Eye (tissue), 1 donor: ENCODE data around the gene KCNJ15.
"Not testable (repeated sequence)": the region's sequence is repeated elsewhere in the genome, so short reads cannot be mapped to it uniquely, and the experiment has no call there.

Source experiments
- DNase-seq: peaks from one replicate; pipeline ENCODE4 v3.0.0-alpha.2; 2015

The KCNJ15 gene

DNA sequence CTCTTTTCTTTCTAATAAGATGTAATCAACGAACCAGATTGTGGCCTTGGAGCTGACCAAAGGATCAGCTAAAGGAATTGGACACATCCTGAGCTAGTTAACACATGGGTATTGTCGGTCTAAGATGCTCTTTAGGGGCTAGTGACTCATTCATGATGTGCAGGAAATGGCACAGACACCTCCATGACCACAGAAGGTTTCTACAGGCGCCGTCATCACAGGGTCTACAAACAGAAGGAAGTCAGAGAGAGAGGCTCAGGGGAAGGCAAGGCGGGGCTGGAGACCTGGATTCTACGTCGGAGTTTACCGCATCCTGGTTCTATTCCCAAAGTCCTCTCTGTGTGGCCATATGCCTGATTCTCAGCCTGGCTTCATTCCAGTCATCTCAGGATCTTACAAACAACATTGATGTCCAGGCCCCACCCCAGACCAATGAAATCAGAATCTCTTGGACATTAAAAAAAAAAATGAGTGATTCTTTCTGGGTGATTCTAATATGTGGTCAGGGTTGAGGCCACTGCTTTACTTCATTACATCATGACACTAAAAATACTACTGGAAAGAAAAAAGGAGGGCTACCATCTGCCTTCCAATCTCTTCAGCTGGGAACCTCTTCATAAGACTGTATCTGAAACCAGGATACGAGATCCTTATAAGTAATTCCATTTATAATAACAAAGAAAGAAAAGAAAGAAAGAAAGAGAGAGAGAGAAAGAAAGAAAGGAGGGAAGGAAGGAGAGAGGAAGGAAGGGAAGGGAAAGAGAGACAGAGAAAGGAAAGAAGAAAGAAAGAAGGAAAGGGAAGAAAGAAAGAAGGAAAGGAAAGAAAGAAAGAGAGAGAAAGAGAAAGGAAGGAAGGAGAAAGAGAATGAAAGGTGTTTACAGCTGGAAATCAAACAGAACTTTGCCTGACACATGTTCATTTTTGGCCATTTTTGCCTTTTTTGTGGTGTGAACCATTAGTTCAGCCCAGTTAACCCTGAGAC, 11.6 kb upstream of the KCNJ15 start:
- DNase-seq = no peak

DNA sequence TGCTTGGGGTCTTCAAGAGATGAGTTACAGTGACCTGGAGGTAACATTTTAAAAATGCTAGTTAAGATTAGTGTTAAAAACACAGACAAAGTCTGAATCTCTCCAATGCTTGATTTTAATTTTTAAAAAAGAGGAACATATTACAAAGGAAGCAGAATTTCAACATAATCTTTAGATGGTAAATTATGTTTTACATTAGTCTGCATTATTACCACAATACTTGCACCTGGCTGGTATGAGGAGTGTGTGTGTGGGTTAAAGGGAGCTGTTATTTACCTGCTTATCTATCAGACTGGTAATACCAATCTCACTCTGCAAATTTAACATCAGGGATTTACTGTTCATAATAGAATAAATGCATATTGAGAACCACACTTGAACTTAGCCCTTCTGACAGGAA, 10.3 kb upstream of the KCNJ15 start:
- no peak for DNase-seq

DNA sequence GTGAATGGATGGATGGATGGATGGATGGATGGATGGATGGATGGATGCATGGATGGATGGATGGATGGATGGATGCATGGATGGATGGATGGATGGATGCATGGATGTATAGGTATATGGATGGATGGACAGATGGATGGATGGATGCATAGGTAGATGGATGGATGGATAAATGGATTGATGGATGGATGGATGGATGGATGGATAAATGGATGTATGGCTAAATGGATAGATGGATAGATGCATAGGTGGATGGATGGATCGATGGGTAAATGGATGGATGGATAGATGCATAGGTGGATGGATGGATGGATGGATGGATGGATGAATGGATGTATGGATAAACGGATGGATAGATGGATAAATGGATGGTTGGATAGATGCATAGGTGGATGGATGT, 9.7 kb upstream of the KCNJ15 start:
- not testable (repeated sequence) for DNase-seq

DNA sequence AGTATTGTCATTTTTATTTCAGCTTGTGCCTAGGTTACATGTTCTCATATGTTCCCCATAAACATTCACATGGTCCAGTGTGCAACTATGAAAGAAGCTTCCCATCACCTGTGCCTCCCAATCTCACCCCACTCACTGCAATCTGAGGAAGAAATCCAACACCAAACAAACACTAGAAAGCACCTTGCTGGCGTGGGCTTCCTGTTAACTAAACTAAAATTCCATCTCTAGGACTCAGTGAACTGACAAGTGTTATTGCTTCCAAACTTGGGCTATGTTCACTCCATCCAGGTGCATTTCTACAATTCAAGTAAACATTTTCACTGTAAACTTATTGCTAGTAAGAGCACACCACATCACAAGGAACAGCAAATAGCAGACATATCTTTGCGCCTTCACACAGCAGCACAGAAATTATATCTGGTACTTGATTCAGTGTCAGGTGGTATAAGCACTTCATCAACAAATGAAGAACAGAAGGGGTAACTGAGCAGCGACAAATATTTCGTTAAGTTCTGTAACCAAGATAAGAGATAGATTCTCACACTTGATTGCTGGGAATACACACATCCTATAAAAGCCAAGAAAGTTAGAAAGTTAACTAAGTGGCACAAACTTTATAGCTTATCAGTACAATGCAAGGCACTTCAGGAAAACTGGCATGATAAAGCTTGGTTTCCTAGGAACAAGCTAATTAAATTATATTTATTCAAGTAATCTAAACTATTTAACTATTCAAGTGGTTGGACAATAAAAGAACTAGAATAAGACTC, 8.9 kb upstream of the KCNJ15 start:
- no peak for DNase-seq

DNA sequence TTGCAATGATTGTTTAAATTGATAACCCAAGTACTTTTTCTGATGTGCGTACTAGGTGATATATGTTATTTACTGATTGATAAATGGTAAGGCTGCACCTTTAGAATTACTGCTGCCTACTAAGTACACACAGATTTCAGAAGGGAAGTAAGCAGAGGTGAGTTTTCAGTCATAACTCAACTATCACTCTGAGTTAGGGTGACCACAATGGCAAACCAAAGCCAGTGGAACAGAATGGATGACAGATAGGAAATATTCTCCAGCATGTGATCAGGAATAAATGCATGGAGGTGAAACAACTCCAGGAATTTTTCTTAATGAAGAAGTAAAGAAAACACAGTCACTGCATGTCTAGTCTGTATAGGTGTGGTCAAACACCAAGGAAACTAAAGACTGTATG, 7.5 kb upstream of the KCNJ15 start:
- DNase-seq = no peak

DNA sequence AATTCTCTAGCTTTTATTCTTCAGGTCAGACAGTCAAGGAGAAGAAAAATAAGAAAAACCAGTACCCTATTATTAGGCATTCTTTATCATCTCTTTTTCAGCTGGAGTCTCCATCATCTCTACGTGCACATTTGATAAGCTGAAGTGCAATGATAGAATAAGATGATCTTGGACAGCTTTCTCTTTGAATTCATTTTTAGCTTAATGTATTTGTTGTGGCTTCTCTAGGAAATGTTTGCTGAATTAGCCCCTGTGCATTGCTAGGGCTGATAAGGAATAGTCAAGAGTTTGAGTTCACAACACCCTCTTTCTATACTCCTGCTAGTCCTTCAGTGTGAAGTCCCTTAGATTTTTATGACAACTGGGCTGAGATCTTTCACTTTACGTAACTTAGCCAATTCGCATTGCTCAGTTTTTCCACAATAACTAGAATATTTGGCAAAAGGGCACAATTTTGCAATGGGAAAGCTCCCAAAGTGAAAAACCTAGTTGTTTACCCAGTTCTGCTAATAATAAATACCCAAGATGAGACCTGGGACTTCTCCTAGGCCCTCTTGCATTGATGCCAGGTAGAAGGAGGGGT, 7.0 kb upstream of the KCNJ15 start:
- DNase-seq = no peak

DNA sequence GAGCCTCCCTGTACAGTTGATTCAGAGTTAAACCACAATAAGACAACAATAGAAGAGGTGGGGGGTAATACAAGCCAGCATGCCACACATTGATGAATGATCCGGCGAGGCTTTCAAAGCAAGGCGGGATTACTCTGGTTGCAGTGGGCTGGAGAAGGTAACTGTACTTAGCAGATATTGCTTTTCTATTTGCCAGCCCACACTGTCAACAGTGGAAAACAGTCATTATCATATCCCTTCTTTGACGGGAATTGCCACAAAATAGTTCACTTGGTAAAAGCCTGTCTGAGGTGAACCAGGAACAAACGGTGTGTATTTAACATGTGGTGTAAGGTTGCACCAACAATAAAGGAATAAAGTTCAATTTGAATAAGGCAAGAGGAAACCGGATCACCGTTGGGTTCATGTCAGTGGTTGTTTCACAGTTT, 5.8 kb upstream of the KCNJ15 start:
- no peak for DNase-seq

DNA sequence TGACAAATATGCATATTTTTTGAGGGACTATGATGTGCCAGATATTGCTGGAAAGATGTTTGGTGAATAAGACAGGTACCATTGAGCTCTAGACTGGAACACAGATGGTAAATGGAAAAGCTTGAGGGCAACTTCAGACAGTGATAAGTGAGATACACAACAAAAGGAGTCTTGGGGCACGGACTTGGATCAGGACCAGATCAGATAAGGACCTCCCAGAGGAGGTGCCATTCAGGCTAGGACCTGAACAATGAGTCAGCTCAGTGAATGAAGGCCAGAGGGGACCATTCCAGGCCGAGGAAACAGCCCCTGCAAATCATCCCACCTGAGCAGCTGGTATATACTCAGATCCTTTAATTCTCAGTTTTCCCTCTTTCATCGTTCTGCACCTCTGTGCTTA, 1.8 kb upstream of the KCNJ15 start:
- DNase-seq = no peak

DNA sequence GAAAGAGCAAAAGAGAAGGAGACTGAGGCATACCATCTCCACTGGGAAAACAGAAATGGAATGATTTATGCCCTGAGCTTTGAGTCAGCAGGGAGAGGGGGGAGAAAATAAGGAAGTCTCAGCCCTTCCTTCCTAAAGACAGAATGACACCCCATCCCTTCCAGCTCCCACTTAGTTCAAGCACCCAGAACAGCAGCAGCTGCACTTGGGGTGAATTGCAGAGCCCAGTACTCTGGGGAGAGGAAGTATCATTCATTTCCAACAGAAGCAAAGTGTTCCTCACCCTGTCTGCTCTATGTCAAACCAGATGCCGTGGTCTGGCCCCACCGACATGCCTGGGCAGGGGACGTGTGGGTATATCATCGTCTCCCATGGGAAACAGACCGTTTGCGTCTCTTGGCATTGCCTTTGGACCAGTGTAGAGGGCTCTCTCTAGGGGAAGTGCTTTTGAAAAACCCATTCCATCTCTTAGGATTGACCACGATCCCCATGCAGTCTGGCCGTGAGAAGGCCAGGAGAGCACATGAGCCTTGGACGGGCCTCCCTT, 1.1 kb upstream of the KCNJ15 start:
- no peak for DNase-seq

DNA sequence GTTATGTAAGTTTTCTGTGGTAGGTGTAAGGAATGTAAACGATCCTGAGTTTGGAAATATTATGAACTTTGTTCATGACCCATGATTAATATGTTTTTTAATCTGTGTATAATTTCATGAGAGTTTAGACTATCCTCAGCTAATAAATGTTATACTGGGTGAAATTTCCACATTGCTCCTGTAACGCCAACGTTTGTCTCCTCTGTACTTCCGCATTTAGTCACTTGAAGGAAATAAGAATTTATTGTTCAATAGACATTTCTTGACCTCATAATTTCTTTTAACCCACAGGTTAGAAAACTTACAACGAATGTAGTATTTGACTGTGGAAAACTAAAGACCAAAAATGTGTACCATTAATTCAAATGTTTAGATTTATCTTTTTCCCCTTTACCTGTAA, 876 bp downstream of the KCNJ15 start:
- DNase-seq = no peak

DNA sequence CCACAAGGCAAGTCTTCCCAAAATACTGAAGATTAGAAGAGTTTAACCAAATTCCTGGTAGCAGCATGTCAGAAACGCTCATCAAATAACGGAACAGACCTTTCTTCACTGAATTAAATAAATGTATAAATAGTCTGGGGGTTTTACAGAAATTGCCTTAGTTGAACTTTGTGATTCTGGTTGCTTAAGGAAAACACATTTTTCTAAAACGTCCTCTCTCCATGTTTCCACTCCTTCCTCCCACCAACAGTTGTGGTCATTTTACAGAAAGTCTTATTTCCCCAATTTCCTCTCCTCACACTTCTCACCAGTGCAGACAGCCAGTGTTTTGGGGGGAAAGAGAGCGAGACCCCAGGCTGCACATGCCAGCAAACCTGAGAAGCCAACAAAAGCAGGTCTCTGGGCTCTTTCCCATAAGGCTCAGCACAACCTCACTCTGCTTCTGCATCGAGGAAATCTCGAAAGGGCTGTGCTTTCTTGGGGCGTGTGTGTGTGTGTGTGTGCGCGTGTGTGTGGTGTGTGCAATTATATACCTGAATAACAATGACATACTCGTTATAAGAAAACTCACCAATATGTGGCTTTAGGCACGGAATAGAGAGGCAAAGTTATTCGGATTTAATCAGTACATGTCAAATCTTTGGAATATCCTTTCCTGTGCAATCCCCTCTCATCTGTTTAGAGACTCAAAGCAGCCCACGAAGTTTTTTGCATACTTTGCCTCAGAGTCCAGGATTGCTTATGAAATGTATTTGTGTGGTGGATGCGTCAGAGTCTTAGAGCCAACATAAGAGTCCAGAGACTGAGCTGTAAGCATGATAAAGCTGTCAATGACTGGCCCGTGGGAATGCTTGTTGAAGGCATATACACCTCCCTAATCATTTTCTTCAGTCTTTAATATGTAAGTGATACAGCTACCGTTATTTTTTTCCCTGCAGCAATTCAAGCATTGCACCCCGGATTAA, 2.0 kb downstream of the KCNJ15 start:
- DNase-seq = no peak

DNA sequence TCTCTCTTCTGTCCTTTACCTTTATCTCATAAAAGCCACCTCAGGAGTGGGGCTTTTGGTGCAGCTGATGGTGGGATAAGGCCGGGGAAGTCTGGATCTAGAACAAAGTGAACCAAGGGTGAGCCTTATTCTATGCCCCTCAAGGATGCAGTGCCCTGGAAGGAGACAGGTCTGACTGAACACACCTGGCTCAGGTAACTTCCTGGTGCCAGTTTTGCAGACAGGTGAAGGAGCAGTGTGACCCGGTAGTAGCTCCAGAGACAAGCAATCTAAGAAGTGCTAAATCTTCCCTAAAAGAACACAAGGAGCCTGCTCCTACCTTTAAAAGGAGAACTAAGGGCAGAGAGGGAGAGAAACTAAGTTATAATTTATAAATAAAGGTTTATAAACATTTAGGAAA, 2.9 kb downstream of the KCNJ15 start:
- no peak for DNase-seq

DNA sequence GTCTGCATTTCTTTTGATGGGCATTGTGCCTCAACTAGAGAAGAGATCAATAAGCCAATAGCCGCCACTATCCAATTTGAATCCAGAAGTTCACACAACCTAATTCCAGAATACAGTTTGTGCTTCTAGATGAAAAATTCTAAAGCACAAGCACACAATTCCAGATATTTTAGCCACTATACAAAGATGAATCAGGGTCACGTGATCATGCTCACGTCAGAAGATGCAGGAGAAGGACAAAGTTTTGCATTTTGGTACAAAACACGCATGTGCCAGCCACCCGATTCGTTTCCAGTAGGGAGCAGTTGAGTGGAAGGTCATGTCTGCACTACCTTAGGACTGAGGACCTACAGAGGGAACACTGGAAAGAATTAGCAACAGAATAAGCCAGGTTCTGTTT, 3.6 kb downstream of the KCNJ15 start:
- no peak for DNase-seq

DNA sequence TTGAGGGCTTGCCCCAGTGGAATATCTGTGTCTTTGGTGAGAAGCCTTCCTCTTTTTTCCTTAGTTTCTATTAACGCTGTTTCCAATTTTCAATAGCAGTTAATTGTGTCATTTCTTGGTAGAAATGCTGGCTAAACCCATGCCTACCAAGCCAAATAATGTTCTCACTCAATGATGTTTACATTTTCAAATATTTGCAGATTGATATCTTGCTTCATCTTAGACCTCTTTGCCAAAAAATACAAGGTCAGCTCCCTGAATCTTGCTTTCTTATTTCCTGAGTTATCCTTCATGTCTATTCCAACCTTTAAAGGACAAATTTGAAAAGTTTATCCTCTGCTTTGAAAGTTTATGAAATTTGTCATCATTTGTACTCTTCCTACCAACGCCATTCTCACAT, 5.1 kb downstream of the KCNJ15 start:
- no peak for DNase-seq

DNA sequence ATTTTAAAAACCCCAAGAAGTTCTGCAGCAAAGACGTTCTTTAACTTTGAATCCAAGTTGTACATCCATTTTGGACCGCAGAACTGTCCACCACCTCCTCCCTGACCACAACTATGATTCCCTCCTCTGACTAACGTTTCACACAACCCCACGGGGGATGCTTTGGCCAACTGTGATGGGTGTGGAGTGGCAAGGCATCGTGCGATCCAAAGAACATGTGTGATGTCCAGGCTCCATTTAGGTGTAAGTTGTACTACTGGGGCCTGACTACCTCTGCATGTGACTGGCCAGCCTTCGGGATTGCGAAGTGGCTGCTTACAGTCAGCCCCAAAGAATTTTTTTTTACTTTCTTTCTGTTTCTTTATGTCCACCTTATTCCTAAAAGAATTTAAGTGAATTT, 6.7 kb downstream of the KCNJ15 start:
- DNase-seq = no peak

DNA sequence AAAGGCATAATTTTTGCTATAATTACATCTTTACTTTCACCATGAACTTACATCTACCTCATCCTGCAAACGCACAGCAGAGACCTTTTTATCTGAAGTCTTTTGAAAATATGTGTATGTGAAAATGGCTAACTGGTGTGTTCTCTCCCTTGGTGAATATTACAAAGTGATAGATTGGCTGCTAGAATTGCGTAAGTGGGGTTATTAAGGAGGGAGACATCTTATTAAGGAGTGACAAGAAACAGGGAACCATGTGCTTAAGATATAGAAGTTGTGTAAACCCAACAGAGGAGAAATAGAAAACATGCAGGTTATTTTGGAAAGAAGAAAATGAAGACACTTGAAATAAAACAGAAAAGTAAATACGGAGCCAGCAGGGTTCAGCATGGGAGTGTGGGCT, 7.8 kb downstream of the KCNJ15 start:
- no peak for DNase-seq

DNA sequence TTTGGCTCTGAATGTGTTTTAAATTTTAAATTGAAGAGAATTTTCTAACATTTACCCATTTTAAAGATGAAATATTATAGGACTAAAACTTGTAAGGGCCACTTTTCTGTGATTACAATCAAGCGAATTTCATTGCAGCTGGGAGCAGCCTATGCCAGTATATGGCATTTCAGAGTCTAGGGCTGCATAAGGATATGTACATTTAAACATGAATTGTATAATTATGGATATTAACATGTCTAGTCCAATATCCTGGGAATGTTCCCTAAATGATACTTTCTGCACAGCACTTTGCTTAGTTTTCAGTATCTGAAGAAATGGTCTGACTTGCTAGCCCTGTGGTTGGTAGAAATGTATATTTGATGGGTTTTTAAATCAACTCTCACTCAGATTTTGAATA, 8.4 kb downstream of the KCNJ15 start:
- no peak for DNase-seq

DNA sequence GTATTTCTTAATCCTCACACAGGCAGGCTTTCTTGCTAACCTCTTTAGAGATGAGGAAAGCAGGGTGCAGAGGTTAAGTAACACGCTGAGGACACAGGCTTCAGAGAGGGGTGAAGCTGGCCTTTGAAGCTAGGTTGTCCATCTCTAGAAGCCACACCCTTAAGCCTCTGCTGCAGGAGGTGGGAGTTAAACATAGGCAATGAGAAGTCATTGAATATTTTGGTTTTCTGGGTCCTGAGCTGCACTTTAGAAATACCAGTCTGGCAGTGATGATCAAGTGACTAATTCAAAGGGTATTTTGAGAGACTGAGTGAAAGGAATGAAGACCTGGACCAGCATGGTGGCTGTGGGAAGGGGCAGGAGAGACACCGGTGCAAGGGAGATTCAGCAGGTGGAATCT, 9.9 kb downstream of the KCNJ15 start:
- DNase-seq = no peak

DNA sequence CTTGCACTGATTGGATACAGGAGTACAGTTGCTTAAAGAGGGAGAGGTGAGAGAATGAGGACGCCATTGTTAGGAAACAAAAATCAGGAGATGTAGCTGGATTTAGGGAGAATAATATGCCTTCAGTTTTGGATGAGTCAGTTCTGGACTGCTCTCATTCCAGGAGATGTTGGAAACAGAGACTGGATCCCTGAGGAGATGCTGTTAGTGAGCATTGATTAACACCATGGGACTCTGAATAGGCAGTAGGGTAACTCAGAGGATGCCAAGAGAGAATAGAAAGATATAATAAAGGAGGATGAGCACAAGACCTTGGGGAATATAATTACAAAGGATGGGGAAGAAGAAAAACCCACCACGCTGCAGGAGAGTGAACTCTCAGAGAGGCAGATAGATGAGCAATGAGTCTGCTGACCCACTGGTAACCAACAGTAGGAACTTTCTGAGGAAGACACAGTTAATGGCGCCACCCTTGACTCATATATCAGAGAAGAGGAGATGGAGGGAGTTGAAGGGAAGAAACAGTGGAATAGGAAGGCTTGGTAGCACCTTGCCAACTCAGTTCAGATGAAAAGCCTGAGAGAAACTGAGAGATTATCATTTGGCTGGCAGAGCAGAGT, 10.5 kb downstream of the KCNJ15 start:
- DNase-seq = no peak

DNA sequence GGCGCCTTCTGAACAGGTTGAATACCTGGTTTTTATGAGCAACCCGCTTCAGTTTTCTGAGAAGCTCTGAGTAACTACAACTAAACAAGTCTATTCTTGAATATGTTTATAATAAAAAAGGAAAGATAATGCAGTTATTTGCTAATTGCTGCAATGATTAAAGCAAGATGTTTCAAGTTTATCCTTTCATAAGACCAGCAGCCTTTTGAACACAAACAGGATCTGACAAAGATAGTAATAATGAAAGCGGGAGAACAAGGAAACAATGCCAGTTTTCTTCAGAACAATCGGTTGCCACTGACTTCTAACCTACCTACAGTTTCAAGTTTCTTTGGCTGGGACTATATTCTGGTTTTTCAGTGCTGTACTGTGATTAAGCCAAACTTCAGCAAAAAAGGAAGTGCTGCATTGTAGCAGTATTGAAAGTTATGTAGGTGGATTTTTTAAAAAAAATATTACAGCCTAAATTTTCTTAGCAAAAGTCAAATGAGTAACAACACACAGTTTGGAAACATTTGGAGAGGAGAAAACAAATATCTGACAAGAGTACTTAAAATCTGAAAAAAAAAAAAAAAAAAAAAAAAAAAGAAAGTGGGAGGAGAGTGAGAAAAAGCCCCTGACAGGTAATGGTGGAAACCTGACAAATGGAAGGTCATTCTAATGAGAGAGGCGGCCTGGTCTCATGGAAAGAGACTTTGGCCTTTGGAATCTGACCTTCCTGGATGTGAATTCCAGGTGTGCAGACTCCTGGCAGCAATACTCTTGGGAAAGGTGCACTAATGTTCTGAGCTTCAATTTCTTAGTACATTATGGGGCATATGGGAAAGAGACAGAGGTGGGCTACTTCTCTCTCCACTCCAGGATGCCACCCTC, 11.4 kb downstream of the KCNJ15 start:
- DNase-seq = no peak
